Prostate gland (tissue), 2 donors: ENCODE measurements around the gene OLFM2.
"Not testable (repeated sequence)": the region's sequence is repeated elsewhere in the genome, so short reads cannot be mapped to it uniquely, and the experiment has no call there.

ENCODE experiments used
- CTCF ChIP-seq, 4 experiments: fragments of 200-600 bp in 2 of 4; fragments of 450-650 bp in 2 of 4; sonication (generic) in 2 of 4; IDR thresholded peaks; 1 replicate in 3 of 4; 2 replicates in 1 of 4; pipeline ENCODE4 v1.5.1; 2016 to 2019; ENCODE audit warnings: antibody characterized with exemption in 4 of 4, mild to moderate bottlenecking in 2 of 4, moderate library complexity in 2 of 4
- POLR2A ChIP-seq: fragments of 450-650 bp; IDR thresholded peaks from one replicate; pipeline ENCODE4 v1.6.1; 2016; ENCODE audit warnings: antibody characterized with exemption, mild to moderate bottlenecking

- TF ChIP-seq CTCF (IDR thresholded peaks at IDR 0.05); POLR2A: not testable (repeated sequence)
Measured at GRCh38 chr19:9922782-9923379, 13.4 kb downstream of the OLFM2 start.
